GM18526 (cell line): Measurements from ENCODE around the gene UBE2H.

Experiments used
- POLR2A ChIP-seq: IDR thresholded peaks from 3 replicates; pipeline ENCODE4 v1.6.1; 2011; ENCODE audit not compliant: insufficient read length; ENCODE audit errors: extremely low read depth

Gene UBE2H

GRCh38 chr7:129872054-129872453, 80.7 kb downstream of the UBE2H start:
- no peak for TF ChIP-seq POLR2A

GRCh38 chr7:129870668-129871067, 82.1 kb downstream of the UBE2H start:
- TF ChIP-seq POLR2A: no peak

DNA sequence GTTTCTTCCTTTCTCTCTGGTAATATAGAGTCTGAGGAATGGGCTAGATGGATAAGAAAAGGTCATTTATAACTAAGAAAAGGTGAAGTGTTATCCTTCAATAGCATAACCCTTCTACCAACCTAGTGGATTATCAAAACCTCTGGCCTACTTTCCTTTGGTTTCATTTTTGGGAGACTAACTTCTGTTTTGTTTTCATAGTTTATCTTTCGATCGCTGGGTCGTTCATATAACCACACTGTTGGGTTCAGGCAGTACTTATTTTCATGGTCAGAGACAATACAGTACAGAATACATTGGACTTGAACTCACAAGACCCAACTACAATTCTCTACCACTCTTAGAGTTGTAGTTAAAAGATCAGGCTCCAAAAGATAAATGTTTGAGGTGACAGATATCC, 86.5 kb downstream of the UBE2H start:
- no peak for TF ChIP-seq POLR2A

DNA sequence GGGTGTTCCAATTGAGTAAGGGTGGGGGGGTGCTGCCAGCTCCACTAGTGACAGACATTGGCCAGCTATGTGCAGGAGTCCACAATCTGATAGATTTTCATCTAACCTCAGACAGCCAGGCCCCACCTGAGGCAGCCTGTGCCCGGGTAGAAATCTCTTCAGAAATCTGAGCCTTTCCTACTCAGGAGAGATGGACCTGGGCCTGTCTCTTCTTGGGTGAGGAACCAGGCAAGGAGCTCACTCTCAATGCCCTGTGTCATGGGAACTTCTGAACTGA, 86.9 kb downstream of the UBE2H start:
- no peak for TF ChIP-seq POLR2A

DNA sequence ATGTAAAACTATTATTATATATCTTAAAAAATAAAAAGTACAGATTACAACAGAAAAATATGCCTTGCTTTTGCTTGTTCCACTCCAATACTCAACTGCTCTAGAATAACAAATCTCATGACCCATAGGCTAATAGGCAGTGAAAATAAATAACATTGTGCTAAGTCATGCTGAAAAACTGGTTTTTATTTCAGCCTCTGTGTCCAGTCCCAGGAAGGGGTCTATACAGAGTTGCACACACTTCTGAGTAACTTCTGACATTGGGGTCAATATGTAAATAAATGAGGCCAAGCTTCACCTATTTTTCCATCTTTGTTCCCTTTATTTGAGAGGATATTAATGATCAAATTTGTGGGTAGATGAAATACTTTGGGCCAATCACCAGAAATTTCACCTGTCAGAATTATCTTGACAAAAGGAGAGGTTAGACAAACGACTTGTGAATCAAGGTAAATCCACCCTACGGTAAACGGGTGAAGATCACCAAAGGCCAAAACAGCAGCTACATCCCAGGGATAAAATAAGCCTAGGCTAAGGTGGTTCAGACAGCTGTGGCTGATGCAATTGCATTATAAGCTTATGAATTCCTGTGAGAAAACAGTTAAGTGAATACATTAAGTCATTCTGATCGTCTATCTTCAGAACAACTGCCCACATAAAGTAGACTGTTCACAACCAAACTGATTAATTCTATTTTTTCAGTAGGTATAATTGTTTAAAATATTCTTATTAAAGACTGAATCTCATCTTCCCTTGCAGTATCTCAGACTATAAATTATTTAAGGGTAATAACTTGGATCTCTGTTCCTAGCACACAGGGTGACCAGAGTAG, 87.5 kb downstream of the UBE2H start:
- no peak for TF ChIP-seq POLR2A

DNA sequence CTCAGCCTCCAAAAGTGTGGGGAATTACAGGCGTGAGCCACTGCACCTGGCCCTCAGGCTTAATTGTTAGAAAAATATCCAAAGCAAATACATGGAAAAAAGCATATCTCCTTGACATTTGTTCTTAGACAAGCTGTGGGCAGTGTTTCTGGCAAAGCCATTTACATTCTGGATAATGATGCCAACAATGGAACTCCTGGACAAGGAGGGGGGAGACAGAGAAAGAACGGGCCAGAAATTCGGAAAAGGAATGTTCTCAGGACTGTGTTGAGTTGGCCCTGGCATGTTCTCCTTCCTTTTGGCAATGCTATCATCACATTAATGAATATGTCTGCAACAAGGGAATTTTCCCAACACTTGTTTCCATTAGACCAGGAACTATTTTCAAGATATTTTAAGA, 88.7 kb downstream of the UBE2H start:
- TF ChIP-seq POLR2A: no peak

DNA sequence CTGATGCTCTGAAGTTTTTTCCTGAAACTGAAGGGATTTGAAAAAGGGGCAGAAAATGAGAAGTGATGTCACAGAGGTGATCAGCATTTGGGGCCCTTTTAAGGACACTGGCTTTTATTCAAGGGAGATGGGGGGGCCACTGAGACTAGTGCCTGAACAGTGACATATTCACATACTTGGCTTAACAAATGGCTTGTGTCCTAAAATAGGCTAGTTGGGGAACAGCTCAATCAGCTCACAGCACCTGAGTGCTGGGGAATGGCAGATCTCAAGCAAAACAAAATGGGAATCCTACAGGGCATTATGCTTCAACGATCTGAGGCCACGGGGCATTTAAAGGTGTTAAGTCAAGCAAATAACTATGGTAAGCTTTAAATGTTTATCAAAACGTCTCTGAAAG, 90.1 kb downstream of the UBE2H start:
- TF ChIP-seq POLR2A: no peak

- TF ChIP-seq POLR2A: no peak
Measured at GRCh38 chr7:129859183-129859582, 93.6 kb downstream of the UBE2H start.

DNA sequence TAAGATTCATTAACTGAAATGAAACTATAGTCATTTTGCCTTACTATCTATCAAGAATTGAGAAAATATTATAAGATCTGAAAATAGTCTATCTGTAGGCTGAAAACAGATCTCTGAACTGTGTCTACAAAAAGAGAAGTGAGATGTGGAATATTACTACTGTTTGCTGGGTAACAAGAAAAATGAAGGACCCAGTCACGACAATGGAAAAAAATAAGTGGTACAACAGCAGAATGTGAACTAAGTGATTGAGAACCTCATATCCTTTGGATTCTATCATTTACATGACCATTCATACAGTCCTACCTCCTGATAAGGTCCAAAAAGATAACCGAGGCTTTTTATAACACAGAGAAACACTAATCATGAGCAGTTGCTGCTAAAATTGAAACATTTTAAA, 94.3 kb downstream of the UBE2H start:
- TF ChIP-seq POLR2A: no peak

GRCh38 chr7:129857313-129857712, 95.4 kb downstream of the UBE2H start:
- TF ChIP-seq POLR2A: no peak

- no peak for TF ChIP-seq POLR2A
Measured at GRCh38 chr7:129855935-129856717, 96.6 kb downstream of the UBE2H start.

DNA sequence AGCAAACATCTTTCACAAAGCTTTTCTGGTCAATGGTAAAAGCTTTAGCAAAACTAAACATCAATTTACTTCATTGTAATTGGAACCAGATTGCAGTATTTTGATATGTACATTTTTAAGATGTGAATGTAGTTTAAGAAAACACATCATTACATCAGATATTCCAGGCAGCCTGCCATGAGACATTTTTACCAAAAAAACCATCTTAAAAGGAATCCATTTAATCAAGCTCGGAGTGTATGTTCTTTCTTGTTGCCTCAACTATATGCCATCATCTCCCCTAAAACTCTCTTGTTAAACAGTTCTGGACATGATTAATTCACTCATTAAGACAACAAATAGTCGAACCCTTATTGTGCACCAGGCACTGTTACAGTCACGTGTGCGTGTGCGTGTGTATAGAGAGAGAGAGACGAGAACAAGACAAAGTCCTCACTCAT, 97.5 kb downstream of the UBE2H start:
- no peak for TF ChIP-seq POLR2A

GRCh38 chr7:129854401-129854800, 98.4 kb downstream of the UBE2H start:
- no peak for TF ChIP-seq POLR2A

DNA sequence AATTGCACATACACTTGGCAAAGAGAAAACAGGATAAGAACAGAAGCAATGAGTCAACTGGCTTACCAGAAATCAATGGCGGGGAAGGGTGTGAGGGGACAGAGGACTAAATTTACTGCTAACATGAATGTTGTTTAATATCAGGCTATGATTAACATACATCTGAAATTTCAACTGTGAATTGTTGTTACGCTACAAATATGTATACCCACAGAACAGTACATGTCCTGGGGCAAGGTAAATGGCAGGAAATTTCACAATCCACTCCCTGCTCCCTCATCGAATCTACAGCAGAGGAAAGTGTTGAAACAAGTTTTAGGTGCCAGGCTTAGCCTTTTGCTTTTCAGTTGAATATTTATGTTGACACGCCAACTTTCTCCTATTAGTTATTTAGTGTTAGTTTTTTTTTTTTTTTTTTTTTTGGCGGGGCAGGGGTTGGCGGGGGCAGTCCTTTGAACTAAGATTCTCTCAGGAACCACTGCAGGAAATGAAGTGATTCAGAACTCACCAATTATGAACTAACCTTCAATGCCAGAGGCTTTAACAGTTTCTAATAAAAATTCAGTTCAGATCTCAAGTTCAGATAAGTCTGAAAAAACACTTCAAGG, 99.0 kb downstream of the UBE2H start:
- TF ChIP-seq POLR2A: no peak

DNA sequence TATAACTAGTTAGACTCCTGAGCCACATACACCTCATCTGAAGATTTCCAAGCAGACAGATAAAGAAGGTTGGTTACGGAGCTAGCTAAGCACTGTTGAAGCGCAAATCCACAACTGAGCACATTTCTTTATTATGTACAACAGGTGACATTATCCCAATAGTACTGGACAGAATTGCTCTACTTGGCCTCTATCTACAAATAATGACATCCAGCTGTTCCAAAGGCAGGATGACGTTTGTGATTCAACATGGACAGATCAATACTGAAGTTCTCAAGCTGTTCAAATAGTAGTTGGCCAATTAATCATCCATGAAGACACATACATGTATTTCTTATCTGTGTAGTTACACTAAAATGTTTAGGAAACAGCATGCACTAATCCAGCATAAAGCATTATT, 101.0 kb downstream of the UBE2H start:
- no peak for TF ChIP-seq POLR2A

DNA sequence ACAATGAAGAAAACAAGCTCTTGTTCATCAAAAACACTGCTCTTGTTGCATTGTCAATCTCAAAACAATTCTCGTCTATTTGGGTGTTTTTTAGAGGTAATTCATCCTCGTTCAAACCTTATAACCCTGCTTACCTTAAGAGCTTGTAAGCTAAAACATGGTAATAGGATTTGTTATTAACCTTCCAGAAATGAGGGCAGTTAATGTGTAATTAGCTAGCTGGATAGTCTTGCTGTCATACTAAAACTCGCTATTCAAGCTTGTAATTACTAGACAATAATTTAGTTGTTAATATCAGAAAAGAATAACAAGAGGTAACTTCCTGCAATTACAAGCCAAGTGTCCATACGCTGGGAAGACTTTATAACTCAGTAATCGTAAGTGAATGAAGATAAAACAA, 101.6 kb downstream of the UBE2H start:
- no peak for TF ChIP-seq POLR2A

- TF ChIP-seq POLR2A: no peak
Measured at GRCh38 chr7:129848436-129848835, 104.3 kb downstream of the UBE2H start.

GRCh38 chr7:129845972-129846327, 106.8 kb downstream of the UBE2H start:
- no peak for TF ChIP-seq POLR2A
